Omental fat pad (tissue), 4 donors: ENCODE measurements around the gene QPRT. TPM values are rescaled to one million over a fixed set of nuclear protein-coding genes. Genes with fewer than 3 reads are reported as not detected.
"Not testable (repeated sequence)": the region's sequence is repeated elsewhere in the genome, so short reads cannot be mapped to it uniquely, and the experiment has no call there.

Experiments used
- ATAC-seq: fragments of 150-250 bp; one replicate; pipeline ENCODE4 v1.9.1; 2016; ENCODE audit warnings: mild to moderate bottlenecking, moderate library complexity; ENCODE audit not compliant: low FRiP score
- DNase-seq: peaks from one replicate; pipeline ENCODE4 v3.0.0-alpha.2; 2019; ENCODE audit warnings: low spot score
- total RNA-seq, 4 donors: library from RNA; depleted of rRNA; stranded (reverse); fragments of >200 nt; gene quantifications; one replicate each; pipeline ENCODE4 v1.1.0, GENCODE V29; 2016
- TF ChIP-seq, protein P1 (sequence below), 3 donors: fragments of 450-650 bp; IDR thresholded peaks; one replicate each; pipeline ENCODE4 v1.5.1; 2016 to 2017; ENCODE audit warnings: antibody characterized with exemption in 3 of 3, mild to moderate bottlenecking in 3 of 3, moderate library complexity in 2 of 3

Gene QPRT
- total RNA-seq, 4 donors from 2014 or later: 6.1 to 27.1 (median 8.5) TPM

- DNase-seq (no peak), ATAC-seq (no peak)
- TF ChIP-seq, protein P1, sequence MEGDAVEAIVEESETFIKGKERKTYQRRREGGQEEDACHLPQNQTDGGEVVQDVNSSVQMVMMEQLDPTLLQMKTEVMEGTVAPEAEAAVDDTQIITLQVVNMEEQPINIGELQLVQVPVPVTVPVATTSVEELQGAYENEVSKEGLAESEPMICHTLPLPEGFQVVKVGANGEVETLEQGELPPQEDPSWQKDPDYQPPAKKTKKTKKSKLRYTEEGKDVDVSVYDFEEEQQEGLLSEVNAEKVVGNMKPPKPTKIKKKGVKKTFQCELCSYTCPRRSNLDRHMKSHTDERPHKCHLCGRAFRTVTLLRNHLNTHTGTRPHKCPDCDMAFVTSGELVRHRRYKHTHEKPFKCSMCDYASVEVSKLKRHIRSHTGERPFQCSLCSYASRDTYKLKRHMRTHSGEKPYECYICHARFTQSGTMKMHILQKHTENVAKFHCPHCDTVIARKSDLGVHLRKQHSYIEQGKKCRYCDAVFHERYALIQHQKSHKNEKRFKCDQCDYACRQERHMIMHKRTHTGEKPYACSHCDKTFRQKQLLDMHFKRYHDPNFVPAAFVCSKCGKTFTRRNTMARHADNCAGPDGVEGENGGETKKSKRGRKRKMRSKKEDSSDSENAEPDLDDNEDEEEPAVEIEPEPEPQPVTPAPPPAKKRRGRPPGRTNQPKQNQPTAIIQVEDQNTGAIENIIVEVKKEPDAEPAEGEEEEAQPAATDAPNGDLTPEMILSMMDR (IDR thresholded peaks at IDR 0.05): no peak
These were observed 35.4 kb downstream of the QPRT start for GRCh38 chr16:29714396-29714795.

DNA sequence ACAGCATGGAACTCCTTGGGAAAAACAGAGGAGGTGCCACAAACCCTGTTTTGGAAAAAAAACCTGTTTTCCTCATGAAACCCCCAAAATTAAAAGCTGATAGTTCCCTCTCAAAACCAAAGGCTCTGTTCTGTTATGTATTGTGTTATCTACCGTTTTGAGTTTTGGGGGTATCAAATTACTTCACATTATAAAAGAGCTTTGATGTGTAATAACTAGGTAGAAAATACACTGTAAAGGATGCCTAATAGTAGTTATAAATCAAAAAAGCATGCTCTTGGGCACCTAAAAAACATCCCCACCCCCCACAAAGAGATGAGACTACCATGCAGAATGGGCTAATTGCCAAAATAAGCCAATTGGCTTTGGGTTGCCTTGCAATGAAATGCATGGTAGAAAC lies 36.0 kb downstream of the QPRT start:
- no peak for DNase-seq
- TF ChIP-seq, protein P1 (IDR thresholded peaks at IDR 0.05): no peak
- no peak for ATAC-seq

DNA sequence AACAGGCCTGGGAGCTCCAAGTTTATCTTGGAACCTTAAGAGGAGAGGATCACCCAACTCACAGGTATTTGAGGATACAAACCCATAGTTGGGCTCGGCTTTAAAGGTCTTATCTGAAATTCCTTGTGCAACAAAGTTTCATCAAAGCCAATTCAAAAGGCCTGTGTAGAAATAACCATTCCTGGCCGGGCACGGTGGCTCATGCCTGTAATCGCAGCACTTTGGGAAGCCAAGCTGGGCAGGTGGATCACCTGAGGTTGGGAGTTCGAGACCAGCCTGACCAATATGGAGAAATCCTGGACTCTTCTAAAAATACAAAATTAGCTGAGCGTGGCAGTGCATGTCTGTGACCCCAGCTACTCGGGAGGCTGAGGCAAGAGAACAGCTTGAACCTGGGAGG lies 38.1 kb downstream of the QPRT start:
- no peak for ATAC-seq
- TF ChIP-seq, protein P1 (IDR thresholded peaks at IDR 0.05): no peak
- no peak for DNase-seq

DNA sequence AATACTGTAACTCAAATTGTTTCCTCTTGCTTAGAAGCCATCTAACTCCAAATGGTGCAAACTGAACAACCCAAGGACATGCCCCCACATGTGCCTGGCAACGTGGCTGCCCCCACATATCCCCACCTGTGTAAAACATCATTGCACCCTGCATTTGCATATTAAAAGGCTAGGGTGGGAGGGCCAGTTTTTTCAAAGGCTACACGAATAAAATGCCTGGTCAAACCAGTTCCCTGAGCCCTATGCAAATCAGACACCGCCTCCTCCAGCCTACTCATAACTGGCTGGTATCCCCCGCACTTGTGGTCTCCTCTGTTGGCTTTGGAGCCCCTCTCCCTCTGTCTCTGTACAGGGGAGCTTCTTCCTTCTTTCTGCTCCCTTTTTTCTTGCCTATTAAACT lies 40.1 kb downstream of the QPRT start:
- ATAC-seq (no peak), DNase-seq (no peak)
- TF ChIP-seq, protein P1 (IDR thresholded peaks at IDR 0.05): no peak

- no peak for ATAC-seq
- TF ChIP-seq, protein P1 (IDR thresholded peaks at IDR 0.05): no peak
- no peak for DNase-seq
These were observed 41.7 kb downstream of the QPRT start for GRCh38 chr16:29720703-29721102.

DNA sequence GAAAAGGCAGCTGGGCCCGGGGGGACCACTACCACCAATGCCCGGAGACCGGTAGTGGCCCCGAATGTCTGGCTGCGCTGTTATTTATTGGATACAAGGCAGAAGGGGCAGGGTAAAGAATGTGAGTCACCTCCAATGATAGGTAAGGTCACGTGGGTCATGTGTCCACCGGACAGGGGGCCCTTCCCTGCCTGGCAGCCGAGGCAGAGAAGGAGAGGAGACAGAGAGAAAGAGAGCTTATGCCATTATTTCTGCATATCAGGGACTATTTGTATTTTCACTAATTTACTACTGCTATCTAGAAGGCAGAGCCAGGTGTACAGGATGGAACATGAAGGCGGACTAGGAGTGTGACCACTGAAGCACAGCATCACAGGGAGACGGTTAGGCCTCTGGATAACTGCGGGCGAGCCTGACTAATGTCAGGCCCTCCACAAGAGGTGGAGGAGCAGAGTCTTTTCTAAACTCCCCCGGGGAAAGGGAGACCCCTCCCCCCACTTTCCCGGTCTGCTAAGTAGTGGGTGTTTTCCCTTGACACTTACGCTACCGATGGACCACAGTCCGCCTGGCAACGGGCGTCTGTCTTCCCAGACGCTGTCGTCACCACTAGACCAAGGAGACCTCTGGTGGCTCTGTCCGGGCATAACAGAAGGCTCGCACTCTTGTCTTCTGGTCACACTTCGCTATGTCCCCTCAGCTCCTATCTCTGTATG lies 42.3 kb downstream of the QPRT start:
- not testable (repeated sequence) for DNase-seq, ATAC-seq

DNA sequence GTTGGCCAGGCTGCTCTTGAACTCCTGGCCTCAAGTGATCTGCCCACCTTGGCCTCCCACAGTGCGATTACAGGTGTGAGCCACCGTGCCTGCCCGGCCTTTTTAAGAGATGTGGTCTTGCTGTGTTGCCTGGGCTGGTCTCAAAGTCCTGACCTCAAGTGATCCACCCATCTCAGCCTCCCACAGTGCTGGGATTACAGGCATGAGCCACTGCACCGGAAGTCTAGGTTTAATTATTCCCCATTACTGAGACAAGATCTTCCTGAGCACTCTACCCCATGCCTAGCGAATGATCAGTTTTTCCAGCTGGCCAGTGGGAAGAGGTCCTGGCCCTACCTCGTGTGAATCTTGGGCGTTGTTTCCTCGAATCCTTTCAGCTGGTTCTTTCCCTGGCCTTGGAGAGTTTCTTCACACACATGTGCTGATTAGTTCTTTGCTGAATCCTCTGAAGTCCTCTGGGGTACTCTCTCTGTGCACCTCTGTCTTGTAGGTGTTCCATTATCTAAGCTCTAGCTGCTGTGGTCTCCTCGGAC lies 47.9 kb downstream of the QPRT start:
- ATAC-seq (no peak), DNase-seq (no peak)
- TF ChIP-seq, protein P1 (IDR thresholded peaks at IDR 0.05): no peak
